ENCODE data around the gene CAMTA1. TPM values are rescaled to one million over a fixed set of nuclear protein-coding genes. Genes with fewer than 3 reads are reported as not detected.

CAMTA1 gene
- polyA plus RNA-seq, 1 donor (not counting 4 experiments of a cell fraction or from before 2014, with no cell fraction given): 51.4 TPM

- H3K27me3 ChIP-seq (ENCODE audit: control insufficient read depth, extremely low read depth, insufficient read depth, low read length): peaks cover 36% of the 10 kb centered on the region
These were observed 689.7 kb downstream of the CAMTA1 start for GRCh38 chr1:7474786-7475502.

GRCh38 chr1:7475691-7476090 is 690.4 kb downstream of the CAMTA1 start:
- no peak overlapping the region for H3K4me3 ChIP-seq (ENCODE audit: control insufficient read depth in 2 of 3, extremely low read depth in 1 of 3, insufficient read depth in 2 of 3, low read depth in 1 of 3, low read length in 3 of 3)
- TF ChIP-seq EZH2 (IDR thresholded peaks at IDR 0.05; ENCODE audit: low read length) (no peak), CTCF (optimal IDR thresholded peaks at IDR 0.05 in 1 of 3, IDR thresholded peaks at IDR 0.05 in 1 of 3, conservative IDR thresholded peaks at IDR 0.05 in 1 of 3; ENCODE audit: extremely low read depth in 1 of 3, insufficient read depth in 2 of 3, low read length in 3 of 3) (no peak)
- no peak overlapping the region for H2AFZ ChIP-seq (ENCODE audit: control insufficient read depth, low read length)
- no peaks in the 10 kb centered on the region for H4K20me1 ChIP-seq (ENCODE audit: control insufficient read depth, extremely low read depth, insufficient read depth, low read length)
- peaks cover 15% of the 10 kb centered on the region for H3K4me1 ChIP-seq (ENCODE audit: control insufficient read depth, extremely low read depth, insufficient read depth, low read length)
- no peaks in the 10 kb centered on the region for H3K9me1 ChIP-seq (ENCODE audit: control insufficient read depth, extremely low read depth, insufficient read depth, low read length)
- peaks cover 36% of the 10 kb centered on the region for H3K27me3 ChIP-seq (ENCODE audit: control insufficient read depth, extremely low read depth, insufficient read depth, low read length)
- no peak overlapping the region for H3K9ac ChIP-seq (ENCODE audit: control insufficient read depth, extremely low read depth, insufficient read depth, low read length)
- no peaks in the 10 kb centered on the region for H3K79me2 ChIP-seq (ENCODE audit: control insufficient read depth, insufficient read depth, low read length)
- DNase-seq (ENCODE audit: low read depth, low spot score): no peak
- H3K27ac ChIP-seq (ENCODE audit: control insufficient read depth, insufficient read depth, low read length): no peak overlapping the region
- dilution Hi-C loops (cut with MboI; ENCODE audit: extremely low pct_ligation_motif_present, low sequenced_read_pairs): no loop called here
- H3K9me3 ChIP-seq (ENCODE audit: control insufficient read depth, low read depth, low read length): no peaks in the 10 kb centered on the region
- no peaks in the 10 kb centered on the region for H3K36me3 ChIP-seq (ENCODE audit: control insufficient read depth in 2 of 2, extremely low read depth in 1 of 2, insufficient read depth in 2 of 2, low read length in 2 of 2)
- no peak for FAIRE-seq
- no peak overlapping the region for H3K4me2 ChIP-seq (ENCODE audit: control insufficient read depth, extremely low read depth, insufficient read depth, low read depth, low read length)

More at GRCh38 chr1:7474786-7475502, 689.7 kb downstream of the CAMTA1 start:
- Histone ChIP-seq H3K27ac (ENCODE audit: control insufficient read depth, insufficient read depth, low read length) (no peak overlapping the region), H3K36me3 (ENCODE audit: control insufficient read depth in 2 of 2, extremely low read depth in 1 of 2, insufficient read depth in 2 of 2, low read length in 2 of 2) (no peaks in the 10 kb centered on the region), H3K9ac (ENCODE audit: control insufficient read depth, extremely low read depth, insufficient read depth, low read length) (no peak overlapping the region), H3K4me1 (ENCODE audit: control insufficient read depth, extremely low read depth, insufficient read depth, low read length) (peaks cover 22% of the 10 kb centered on the region), H3K9me3 (ENCODE audit: control insufficient read depth, low read depth, low read length) (no peaks in the 10 kb centered on the region), H3K4me2 (ENCODE audit: control insufficient read depth, extremely low read depth, insufficient read depth, low read depth, low read length) (no peak overlapping the region), H2AFZ (ENCODE audit: control insufficient read depth, low read length) (no peak overlapping the region), H3K79me2 (ENCODE audit: control insufficient read depth, insufficient read depth, low read length) (no peaks in the 10 kb centered on the region), H3K9me1 (ENCODE audit: control insufficient read depth, extremely low read depth, insufficient read depth, low read length) (no peaks in the 10 kb centered on the region), H3K4me3 (ENCODE audit: control insufficient read depth in 2 of 3, extremely low read depth in 1 of 3, insufficient read depth in 2 of 3, low read depth in 1 of 3, low read length in 3 of 3) (no peak overlapping the region), H4K20me1 (ENCODE audit: control insufficient read depth, extremely low read depth, insufficient read depth, low read length) (no peaks in the 10 kb centered on the region)
- dilution Hi-C loops (cut with MboI; ENCODE audit: extremely low pct_ligation_motif_present, low sequenced_read_pairs): no loop called here
- DNase-seq (ENCODE audit: low read depth, low spot score): no peak
- FAIRE-seq: no peak
- TF ChIP-seq CTCF (optimal IDR thresholded peaks at IDR 0.05 in 1 of 3, IDR thresholded peaks at IDR 0.05 in 1 of 3, conservative IDR thresholded peaks at IDR 0.05 in 1 of 3; ENCODE audit: extremely low read depth in 1 of 3, insufficient read depth in 2 of 3, low read length in 3 of 3): peak in 1 of 3 experiments; percentile 23
- TF ChIP-seq EZH2 (IDR thresholded peaks at IDR 0.05; ENCODE audit: low read length): no peak

Data from keratinocyte (primary cell).